A204.1 (cell line): ENCODE results near the gene RTP4.
"Not testable (repeated sequence)": the region's sequence is repeated elsewhere in the genome, so short reads cannot be mapped to it uniquely, and the experiment has no call there.

Experiments
- FAIRE-seq: peaks from 2 replicates; lab custom pipeline; 2012; peaks lifted over from hg19 to GRCh38; lab: Jason Lieb, UNC

The RTP4 gene

DNA sequence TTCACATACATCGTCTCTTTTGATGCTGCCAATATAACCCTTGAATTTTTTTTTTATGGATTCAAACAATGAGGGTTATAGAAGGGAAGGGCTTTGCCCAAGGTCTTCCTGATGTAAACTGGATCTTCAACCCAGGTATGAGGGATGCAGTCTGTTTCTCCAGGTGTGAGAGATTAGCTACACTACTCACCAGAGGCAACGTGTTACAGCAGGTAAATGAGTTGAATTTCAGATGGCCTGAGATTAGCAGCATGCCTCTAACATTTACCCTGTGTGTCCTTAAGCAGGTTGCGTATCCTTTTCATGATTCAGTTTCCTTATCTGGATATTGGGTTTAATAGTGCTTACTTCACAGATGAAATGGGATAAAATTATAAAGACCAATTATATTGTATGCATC, 1.9 kb downstream of the RTP4 start:
- no peak for FAIRE-seq

DNA sequence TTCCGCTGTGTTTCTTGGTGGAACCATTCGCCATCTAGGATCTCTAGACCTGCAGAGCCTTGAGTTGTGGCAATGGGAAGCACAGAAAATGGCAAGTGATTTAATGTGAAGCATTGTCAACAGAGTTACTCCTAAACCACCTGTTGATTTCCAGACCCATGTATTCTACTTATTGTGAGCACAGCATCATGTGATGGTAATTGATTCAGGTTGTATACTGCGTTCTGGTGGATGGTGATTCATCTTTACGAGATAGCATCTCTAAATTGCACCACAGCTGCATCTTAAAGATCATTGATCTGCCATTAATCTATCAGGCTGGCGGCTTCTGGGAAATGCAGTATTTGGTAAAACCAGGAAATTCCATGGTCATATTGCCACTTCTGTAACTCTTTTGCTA, 7.4 kb downstream of the RTP4 start:
- FAIRE-seq = no peak

DNA sequence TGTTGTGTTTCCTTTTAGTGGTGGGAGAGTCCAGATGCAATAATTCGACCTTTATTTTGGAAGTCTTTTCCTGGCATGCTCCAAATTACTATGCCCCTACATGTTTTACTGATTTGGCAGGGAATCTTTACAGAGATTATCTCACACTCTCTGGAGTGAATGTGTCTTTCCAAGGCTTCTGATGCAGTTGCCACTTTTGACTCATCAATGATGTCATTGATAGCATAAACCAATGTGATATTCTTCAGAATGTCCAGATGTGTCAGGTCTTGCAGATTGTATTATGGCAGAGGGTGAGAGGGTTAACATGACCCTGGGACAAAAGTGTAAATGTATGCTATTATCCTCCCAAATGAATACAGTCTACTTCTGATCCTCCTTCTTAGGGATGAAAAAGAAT, 9.7 kb downstream of the RTP4 start:
- no peak for FAIRE-seq

DNA sequence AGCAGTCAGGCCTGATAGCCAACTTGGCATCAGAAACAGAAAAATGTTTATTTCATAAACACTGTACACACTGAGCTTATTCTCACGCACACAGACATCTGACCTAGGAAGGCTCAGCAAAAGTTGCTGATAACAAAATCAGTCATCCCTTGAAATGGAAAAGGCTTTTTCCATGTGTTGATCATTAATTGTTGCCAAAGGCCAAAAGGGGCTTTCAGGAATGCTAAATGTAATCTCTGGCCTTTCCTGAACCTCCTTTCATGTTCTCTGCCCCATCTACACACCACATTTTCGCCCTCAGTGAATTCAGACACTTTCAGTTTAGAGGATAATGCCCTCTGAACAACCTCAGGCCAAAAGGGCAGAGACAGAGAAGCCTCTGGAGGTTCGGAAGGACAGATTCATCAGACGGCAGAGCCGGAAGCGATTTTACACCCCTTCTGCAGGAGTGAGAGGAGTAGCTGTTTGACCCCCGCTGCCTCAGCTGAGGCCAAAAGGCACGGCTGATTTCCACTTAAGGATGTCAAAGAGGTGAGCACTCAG, 14.5 kb downstream of the RTP4 start:
- FAIRE-seq = no peak

DNA sequence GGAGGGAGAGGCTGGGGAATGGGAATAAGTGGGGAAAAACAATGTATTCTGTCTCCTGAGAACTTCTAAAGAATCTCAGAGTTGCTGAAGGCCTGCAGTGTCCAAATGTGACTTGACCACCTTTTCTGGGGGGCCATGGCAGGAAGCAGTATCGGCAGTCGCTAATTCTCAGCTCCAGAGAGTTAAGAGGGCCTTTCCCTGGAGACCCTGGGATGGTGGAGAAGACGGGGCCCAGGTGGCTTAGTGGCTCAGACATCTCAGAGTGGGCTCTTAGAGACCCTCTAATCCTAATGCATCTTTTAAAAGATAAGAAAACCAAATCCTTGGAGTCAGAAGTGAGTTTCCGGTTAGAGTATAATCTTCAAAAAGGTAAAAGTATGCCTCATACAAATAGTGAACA, 15.1 kb downstream of the RTP4 start:
- FAIRE-seq = no peak

DNA sequence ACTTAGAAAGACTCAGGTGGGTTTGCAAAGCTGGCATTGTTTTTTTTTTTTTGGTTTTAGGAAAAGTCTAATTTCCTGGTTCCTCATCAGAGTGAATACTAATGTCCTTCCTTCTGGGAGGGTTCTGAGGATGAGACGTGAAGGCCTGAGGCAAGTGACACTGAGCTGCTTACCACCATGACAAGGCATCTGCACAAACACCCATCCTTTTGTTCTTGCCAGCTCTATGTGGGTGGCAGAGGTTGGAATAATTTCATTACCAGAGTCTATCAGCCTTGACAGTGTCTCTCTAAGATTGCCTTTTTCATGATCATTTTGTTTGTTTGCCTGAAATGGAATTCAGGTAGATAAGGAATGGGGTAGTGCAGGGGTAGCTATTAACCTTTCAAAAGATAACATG, 17.1 kb downstream of the RTP4 start:
- no peak for FAIRE-seq

DNA sequence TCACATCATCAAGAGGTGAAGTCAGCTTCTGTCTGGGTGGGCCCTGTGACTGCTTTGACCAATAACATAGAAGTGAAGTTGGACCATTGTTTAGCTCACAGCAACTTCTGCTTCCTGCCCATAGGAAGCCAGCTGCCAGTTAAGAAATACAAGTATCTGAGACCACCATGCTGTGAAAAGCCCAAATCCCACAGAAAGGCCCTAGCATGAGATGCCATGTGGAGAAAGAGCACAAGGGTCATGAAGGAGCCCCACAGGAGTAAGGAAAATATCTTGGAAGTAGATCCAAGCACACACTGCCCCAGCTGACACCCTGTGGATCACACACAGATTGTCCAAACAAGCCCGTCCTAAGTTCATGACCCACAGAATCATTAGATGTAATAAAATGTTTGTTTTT, 28.5 kb downstream of the RTP4 start:
- no peak for FAIRE-seq

DNA sequence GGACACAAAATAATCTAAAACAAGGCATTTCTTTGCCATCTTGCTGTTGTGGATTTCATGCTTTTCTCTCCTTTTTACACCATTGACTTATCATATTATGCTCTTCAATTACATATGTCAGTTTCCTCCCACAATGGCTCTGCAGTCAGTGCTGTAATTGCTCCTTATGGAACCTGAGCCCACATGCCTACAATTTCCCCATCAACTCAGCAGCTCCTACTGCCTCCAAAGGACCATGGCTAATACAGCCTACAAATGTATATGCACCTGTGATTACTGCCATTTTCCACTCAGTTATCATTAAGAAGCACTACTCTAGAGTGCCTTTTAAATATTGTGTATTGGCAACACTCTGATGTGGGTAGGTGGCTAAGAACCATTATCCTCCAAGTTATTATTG, 30.8 kb downstream of the RTP4 start:
- no peak for FAIRE-seq

DNA sequence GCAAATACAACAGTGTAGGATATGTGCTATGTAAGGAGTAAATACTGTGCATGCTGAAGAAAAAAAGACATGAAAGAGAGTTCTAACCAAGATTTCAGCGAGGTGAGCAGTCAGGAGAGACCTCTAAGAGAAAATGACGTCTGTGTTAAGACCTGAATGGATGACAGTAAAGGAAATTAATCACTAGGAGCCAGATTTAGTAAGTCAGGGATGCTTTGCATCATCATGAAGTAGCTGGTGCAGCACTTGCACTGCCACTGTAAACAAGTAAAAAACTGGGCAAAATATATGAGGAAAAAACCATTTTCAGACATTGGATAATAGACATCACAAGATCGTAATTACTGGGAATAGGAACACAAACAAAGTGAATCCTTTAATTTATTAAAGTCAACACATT, 32.6 kb downstream of the RTP4 start:
- FAIRE-seq = no peak

DNA sequence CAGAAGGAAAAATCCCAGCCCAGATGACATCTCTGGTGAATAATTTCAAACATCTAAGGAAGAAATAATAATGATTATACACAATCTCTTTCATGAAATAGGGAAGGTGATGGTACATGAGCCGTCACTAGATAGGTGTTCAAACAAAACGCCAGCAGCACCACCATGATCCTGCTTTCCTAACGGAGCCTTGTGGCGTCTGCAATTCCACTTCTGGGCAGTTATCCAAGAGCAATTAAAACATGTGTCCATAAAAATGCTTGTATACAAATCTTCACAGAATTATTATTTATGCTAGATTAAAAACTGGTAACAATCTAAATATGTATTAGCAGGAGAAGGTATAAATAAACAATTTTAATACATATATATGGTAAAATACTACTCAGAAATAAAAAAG, 33.7 kb downstream of the RTP4 start:
- FAIRE-seq = no peak

DNA sequence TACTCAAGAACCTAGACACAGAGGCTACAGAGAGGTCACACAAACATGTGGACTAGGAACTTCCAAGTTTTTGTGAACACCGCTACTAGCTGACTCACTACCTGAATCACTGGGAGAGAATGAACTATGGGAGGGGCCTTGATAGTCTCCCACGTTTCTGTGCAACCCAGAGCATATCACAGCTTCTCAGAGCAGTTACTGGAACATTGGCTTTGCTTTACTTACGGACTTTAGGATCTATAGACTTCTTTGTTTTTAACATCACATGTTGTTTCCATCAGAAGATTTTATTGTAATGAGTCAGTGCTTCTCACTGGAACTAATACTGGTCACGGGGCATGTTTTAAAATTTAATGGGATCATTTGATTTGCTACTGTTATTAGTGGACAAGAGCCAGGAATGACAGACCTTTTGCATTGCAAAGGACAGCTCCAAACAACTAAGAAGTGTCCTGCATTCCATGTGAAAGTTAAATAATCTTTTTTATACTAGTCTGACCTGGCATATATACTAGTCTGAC, 35.6 kb downstream of the RTP4 start:
- no peak for FAIRE-seq

DNA sequence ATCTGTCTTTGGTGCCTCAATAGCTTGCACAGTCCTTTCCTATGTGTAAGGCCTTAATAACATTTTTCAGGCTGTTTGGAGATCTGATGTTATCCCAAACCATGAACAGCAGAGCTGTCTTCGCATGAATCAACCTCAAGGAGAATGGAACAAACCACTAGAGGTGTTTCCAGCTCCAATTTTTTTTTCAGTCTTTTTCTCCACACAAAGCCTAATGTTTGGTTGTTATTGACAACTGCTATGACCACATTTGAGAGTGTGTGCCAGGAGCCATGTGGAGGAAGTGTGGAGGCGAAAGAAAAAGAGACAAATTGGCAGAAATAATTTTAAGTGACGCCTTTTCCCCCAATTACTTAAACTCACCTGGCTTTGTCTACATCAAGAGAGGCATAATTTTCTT, 38.7 kb downstream of the RTP4 start:
- no peak for FAIRE-seq

DNA sequence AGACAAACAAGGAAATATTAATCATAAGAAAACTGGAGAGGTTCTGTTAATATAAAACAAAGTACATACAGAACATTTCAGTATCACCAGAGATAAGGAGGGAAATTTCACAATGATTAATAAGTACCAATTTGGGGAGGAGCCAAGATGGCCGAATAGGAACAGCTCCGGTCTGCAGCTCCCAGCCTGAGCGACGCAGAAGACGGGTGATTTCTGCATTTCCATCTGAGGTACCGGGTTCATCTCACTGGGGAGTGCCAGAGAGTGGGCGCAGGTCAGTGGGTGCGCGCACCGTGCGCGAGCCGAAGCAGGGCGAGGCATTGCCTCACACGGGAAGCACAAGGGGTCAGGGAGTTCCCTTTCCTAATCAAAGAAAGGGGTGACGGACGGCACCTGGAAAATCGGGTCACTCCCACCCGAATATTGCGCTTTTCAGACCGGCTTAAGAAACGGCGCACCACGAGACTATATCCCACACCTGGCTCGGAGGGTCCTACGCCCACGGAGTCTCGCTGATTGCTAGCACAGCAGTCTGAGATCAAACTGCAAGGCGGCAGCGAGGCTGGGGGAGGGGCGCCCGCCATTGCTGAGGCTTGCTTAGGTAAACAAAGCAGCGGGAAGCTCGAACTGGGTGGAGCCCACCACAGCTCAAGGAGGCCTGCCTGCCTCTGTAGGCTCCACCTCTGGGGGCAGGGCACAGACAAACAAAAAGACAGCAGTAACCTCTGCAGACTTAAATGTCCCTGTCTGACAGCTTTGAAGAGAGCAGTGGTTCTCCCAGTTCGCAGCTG, 44.0 kb downstream of the RTP4 start:
- not testable (repeated sequence) for FAIRE-seq
